NCI-H2029 treated with DMSO at 0.1 percent for 48 hours (cell line): ENCODE data around the gene CDH4.

Experiments used
- DNase-seq: peaks from one replicate; lab custom pipeline; 2025; lab: John Stamatoyannopoulos, UW

CDH4 gene

GRCh38 chr20:61915101-61915500 is 663.0 kb downstream of the CDH4 start:
- no peak for DNase-seq

DNA sequence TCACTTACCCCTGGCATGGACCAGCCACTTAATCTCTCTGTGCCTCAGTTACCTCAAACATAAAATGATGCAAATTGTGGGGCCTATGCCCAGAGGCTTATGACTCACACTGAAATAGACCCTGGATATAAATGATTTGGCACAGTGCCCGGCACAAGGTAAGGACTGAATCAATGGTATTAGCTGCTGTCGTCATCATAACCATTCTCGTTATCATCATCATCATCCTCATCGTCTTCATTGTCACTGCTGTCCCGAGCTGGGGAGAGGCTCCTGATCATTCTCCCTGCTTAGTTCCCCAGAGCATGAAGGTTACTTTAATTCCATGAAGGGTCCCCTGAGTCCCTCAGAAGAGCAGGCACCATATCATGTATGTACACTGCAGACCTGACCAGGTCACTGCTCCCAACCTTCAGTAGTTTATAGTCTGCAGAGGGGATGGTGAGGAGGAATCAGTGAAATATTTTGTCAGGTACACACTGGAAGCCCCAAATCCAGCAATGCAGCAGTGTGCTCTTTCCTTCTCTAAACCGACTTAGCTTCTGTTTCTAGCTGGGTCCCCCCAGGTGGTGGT is 664.3 kb downstream of the CDH4 start:
- no peak for DNase-seq

DNA sequence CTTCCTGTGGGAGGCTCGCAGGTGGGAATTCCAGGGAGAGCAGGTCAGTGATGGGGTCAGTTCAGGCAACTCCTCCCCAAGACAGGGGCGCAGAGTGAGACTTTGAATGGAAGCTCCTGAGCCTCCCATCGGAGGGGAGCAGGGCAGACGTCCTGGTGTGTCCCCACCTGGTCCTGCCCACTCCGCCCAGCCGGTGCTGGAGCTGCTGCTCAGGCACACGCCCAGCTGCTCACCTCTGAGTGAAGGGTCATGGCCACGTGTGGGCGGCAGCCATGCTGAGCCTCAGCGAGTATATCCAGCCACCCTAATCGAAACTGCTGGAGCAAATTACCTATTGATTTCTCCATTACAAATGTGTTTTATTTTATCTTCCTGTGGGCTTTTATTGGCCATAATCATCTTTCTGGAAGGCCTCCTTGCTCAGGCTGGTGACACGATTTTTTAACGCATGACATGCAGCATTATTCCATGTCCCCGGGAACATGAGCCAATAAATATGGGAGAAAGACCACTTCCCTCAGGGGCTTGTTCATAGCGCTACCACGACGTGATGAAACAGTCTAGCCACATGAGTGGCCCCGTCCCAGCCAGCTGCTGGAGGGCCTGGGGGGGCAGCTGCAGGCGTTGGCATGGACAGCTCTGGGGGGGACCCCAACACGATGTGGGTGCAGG is 665.5 kb downstream of the CDH4 start:
- no peak for DNase-seq

- no peak for DNase-seq
Measured at GRCh38 chr20:61918548-61918947, 666.5 kb downstream of the CDH4 start.

DNA sequence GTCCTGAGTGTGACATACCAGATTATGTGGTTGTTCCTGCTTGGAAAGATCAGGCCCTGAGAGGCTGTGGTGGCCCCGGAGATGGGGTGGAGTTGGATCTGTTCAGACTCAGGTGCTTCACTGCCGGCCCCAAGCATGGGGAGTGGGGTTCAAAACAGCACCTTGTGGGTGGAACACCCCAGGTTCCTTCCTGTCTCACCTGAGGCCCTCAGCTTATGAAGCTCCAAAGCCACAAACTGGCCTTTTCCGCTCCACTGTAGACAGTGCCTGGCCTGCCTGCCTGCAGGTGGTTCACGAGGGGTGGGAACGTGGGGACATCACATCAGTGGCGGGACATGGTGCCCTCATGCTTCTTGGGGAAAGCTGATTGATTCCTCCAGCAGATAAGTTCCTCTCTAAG is 667.2 kb downstream of the CDH4 start:
- DNase-seq = no peak

- DNase-seq = no peak
Measured at GRCh38 chr20:61919675-61920365, 667.8 kb downstream of the CDH4 start.

- DNase-seq = no peak
Measured at GRCh38 chr20:61922411-61922810, 670.4 kb downstream of the CDH4 start.

DNA sequence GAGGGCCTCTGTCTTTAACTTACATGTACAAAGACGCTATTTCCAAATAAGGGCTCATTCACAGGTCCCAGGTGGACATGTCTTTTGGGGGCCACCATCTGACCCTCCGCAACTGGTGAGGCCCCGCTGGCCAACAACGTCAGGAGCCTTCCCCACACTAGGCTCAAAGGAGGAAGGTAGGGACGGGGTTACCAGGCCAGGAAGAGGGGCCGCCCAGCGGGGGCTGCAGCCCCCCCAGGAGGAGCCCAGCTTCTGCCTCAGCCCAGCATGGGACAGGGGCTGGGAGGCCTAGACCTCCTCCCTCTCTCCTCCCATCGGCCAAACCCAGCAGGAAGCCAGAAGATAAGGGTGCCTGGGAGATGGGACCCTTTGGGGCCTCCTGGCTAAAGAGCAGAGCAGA is 670.9 kb downstream of the CDH4 start:
- no peak for DNase-seq

DNA sequence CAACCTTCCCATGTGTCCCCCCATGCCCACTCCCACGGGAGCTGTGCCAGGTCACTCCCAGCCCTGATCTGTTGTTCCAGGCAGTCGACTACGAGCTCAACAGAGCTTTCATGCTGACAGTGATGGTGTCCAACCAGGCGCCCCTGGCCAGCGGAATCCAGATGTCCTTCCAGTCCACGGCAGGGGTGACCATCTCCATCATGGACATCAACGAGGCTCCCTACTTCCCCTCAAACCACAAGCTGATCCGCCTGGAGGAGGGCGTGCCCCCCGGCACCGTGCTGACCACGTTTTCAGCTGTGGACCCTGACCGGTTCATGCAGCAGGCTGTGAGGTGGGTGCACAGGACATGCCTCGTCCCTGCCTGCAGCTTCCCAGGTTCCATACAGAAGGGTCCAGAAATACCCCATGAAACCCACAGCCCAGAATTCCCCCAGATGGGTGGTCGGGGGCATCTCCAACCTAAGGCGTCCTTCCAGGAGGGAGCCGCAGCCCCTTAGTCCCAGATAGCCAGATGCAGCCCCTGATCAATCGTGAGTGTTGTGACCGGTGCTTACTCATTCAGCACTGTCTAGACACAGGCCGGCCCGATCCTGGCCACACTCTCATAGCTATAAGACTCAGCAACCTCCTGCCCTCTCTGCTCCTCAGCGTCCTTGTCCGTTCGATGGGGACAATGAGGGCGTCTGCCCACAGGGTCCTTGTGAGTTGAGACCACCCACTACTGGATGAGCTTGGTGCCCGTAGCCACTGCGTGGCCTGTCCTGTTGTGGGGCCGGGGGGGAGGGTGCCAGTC is 671.5 kb downstream of the CDH4 start:
- DNase-seq = no peak

GRCh38 chr20:61924211-61924857 is 672.3 kb downstream of the CDH4 start:
- DNase-seq = no peak

DNA sequence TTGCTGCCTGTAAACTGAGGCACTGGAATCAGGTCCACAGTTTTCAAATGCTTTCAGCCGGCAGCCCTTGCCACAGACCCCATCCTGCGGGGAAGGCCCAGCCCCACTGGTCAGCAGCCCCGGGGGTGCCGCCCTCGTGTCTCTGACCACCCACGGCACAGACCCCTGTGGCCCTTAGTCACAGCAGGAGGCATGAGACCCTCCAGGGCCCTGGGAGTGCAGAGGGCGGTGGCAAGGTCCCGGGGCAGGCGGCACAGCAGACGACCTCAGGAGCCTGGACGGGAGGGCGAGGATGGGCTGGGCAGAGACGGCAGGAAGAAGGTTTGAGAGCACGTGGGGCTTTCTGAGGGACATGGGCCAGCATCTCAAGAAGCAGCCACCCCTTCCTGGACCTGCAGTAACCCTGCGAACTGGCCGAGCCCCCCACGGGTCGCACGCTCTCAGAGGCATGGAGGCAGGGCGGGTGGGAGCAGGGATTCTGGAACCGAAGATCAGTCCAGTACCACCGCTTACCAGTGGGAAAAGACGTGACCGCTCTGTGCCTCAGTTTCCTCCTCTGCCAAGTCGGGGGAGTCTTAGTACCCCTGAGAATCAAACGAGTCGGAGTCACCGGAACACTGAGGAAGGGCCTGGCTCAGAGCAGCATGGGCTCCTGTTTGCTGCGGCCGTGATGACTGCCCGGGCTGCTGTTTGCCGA is 672.9 kb downstream of the CDH4 start:
- no peak for DNase-seq

DNA sequence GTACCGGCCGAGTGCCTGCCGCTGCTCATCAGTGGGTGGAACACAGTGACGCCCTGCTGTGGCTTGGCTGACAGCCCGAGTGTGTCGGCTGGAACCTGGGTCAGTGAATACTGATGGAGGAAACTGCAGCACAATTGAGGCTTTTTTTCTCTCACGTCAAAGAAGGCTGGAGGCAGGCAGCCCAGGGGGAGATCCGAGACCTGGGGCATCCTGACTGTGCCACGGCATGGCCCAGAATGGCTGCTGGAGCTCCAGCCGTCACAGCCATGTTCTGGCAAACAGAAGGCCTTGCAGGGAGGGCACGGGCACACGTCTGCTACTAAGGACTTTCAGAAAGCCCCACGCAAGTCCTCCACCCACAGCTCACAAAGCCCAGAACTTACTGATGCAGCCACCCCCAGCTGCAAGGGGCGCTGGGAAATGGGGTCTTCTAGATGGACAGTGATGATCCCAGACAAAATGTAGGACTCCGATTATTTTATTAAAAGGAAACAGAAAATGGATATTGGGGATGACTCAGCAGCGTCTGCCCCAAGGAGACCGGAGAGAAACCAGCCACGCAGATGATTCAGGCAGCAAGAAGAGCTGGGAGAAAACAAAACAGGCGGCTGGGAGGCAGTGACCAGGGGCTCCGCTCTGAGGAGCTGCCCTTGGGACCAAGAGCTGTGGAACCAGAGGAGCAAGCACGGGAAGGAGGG is 673.6 kb downstream of the CDH4 start:
- peak; percentile 27 for DNase-seq

DNA sequence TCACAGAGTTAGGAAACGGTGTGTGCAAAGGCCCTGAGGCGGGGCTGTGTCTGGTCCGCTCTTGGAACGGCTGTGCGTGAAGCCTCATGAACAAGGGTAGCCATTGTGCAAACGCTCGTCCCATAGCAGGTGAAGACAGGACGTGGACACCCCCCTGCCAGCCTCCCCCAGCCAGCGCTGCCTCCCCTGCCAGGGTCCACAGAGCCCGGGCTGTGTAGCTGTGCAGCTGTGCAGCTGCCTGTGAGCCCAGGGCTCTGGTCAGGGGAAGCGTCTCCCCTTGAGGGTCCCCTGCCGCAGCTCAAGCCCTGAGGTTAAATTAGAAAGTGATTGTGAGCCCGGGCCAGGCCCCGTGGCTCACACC is 674.2 kb downstream of the CDH4 start:
- DNase-seq = no peak

DNA sequence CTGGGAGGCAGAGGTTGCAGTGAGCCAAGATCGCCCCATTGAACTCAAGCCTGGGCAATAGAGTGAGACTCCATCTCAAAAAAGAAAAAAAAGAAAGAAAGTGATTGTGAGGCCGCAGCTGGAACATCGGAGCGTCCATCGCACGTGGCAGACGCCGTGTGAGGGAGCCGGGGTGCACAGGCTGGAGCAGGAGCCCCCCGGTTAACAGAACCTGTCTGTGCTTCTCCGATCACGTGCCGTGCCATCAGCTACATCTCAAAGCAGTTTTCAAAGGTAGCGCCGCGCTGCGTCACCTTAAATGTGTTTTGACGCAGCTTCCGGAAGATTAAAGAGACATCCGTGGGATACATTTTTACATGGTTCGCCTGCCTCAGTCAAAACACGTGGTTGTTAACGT is 674.7 kb downstream of the CDH4 start:
- DNase-seq = no peak

DNA sequence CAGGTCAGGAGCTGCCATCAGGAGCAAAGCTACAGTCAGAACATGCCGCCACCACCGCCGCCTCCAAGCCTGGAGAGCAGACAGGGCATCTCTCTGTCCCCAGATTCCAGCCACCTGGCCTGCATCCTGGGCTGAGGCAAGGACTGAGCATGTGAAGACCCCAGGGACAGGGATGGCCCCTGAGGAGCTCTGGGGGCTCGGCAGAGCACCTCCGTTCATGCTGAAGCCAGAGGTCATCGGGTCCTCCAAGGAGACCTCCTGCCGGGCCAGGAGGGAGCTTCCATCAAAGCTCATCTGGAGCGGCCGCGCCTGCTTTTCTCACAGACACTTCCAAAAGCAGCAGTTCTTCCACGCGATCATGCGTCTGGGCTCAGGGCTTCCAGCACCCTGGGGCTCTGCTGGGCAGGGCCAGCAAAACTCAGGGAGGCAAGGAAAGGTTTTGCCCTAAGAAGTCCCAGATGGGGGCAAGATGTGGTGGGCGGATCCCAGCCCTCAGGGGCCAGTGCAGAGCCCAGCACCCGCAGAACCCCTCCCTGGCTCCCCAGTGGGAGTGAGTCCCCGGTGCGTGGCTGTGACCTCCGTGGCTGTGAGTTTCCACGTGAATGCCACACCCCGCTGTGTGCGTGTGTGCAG is 675.2 kb downstream of the CDH4 start:
- no peak for DNase-seq

DNA sequence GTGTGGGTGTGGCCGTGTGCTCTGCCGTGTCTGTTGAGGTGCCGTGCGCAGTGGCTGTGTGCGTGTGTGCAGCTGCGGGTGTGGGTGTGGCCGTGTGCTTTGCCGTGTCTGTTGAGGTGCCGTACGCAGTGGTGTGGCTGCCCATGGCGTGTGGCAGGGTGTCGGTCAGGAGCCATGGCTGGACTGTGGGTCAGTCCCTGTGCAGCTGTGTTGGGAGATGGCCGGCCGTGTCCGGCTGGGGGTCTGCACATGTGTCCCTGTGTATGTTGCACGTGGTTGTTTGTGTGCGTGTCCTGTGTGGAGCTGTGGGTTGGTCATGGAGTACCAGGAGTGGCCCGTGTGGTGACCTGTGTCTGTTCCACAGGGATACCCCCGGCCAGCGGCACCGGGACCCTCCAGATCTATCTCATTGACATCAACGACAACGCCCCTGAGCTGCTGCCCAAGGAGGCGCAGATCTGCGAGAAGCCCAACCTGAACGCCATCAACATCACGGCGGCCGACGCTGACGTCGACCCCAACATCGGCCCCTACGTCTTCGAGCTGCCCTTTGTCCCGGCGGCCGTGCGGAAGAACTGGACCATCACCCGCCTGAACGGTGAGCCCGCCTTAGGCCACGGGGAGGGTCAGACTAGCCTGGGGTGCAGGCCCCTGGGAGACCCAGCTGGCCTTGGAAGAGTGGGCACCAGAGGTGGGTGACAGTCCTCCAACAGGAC is 675.9 kb downstream of the CDH4 start:
- DNase-seq = no peak

DNA sequence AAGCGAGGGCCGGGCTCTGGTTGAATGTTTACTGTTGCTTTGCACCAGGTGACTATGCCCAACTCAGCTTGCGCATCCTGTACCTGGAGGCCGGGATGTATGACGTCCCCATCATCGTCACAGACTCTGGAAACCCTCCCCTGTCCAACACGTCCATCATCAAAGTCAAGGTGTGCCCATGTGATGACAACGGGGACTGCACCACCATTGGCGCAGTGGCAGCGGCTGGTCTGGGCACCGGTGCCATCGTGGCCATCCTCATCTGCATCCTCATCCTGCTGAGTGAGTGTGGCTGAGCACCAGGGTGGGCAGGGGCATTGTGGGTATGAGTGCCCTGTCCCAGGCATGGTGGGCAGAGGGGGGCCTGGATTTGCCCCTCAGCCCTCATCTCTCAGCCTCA is 677.5 kb downstream of the CDH4 start:
- DNase-seq = no peak

DNA sequence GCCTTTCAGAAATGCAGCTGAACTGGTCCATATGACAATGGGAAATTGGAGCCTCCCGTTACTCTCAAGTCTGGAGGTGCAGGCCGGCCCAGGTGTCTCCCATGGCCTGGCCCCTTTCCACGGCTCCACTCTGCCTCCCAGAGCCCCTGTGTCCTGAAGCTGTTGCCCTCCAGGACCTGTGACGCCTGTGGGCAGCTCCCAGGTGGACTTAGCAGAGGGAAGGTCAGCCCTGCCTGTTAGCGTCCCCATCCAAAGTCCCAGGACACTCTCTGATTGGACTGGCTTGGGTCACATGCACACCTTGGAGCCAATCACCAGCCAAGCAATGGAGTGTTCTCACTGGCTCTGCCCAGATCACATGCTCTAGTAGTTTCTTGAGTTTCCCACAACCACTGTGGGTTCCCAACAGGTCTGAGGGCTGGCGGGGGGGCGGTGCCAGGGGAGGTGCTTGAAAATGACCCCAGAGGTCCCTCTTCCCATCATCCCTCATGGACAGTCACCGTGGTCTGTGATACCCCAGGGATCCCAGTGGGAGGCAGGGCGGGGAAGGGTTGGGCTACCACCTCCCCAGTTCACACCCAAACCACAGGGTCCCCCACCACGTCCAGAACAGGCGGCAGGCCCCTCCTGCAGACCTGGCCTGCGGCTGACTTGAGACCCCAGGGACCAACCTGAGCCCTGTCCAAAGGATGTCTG is 678.1 kb downstream of the CDH4 start:
- DNase-seq = no peak

GRCh38 chr20:61930776-61931475 is 678.9 kb downstream of the CDH4 start:
- DNase-seq = no peak
